CD14-positive monocyte (primary cell): Measurements from ENCODE around the gene ZFHX3. TPM values are rescaled to one million over a fixed set of nuclear protein-coding genes. Genes with fewer than 3 reads are reported as not detected.

Source experiments
- DNase-seq, 3 donors: peaks; one replicate each; pipeline ENCODE4 v3.0.0-alpha.2; 2011 to 2022
- H2AFZ ChIP-seq: 2 replicates; pipeline ENCODE4 v1.6.0; 2012; ENCODE audit warnings: mild to moderate bottlenecking, low read depth, low read length, inconsistent platforms; ENCODE audit not compliant: insufficient read depth, poor library complexity, severe bottlenecking
- H3K27ac ChIP-seq, 2 donors: 1 replicate in 1 of 2; 2 replicates in 1 of 2; pipeline ENCODE4 v1.5.1; 2012 to 2013; ENCODE audit warnings: low read length in 2 of 2, control low read depth in 1 of 2, inconsistent platforms in 1 of 2, low read depth in 1 of 2, mild to moderate bottlenecking in 1 of 2
- H3K27me3 ChIP-seq, 2 donors: one replicate each; pipeline versions ENCODE4 v1.6.0 to v1.6.1; 2011 to 2013; ENCODE audit warnings: low read length in 2 of 2; ENCODE audit not compliant: control insufficient read depth in 2 of 2, insufficient read depth in 2 of 2
- H3K36me3 ChIP-seq, 2 donors: replicated peaks in 1 of 2; 1 replicate in 1 of 2; 2 replicates in 1 of 2; pipeline versions ENCODE4 v1.5.1 to v1.6.1; 2012 to 2013; ENCODE audit warnings: low read length in 2 of 2, control low read depth in 1 of 2, inconsistent platforms in 1 of 2, mild to moderate bottlenecking in 1 of 2; ENCODE audit not compliant: insufficient read depth in 2 of 2, control insufficient read depth in 1 of 2
- H3K4me1 ChIP-seq, 2 donors: 1 replicate in 1 of 2; 2 replicates in 1 of 2; pipeline versions ENCODE4 v1.5.1 to v1.6.1; 2012 to 2013; ENCODE audit warnings: low read length in 2 of 2, control low read depth in 1 of 2, inconsistent platforms in 1 of 2, mild to moderate bottlenecking in 1 of 2, moderate library complexity in 1 of 2; ENCODE audit not compliant: insufficient read depth in 2 of 2, control insufficient read depth in 1 of 2
- H3K4me2 ChIP-seq: replicated peaks from 2 replicates; pipeline ENCODE3; 2012; ENCODE audit warnings: low read length, moderate library complexity, mild to moderate bottlenecking; ENCODE audit not compliant: poor library complexity, severe bottlenecking; ENCODE audit errors: extremely low read depth
- H3K4me3 ChIP-seq, 3 experiments: fragments of 200-600 bp in 1 of 3; sonication (generic) in 1 of 3; replicated peaks in 1 of 3; 1 replicate in 2 of 3; 2 replicates in 1 of 3; pipeline ENCODE4 v1.5.1; 2011 to 2013; ENCODE audit warnings: low read length in 3 of 3, mild to moderate bottlenecking in 3 of 3, control low read depth in 2 of 3, low read depth in 2 of 3, inconsistent platforms in 1 of 3, moderate library complexity in 1 of 3
- H3K79me2 ChIP-seq: 2 replicates; pipeline ENCODE4 v1.6.0; 2012; ENCODE audit warnings: mild to moderate bottlenecking, control low read depth, inconsistent platforms, low read length, moderate library complexity; ENCODE audit not compliant: insufficient read depth
- H3K9ac ChIP-seq: 2 replicates; pipeline ENCODE4 v1.6.0; 2017; ENCODE audit warnings: low read length, mild to moderate bottlenecking; ENCODE audit not compliant: insufficient read depth, poor library complexity, severe bottlenecking
- H3K9me3 ChIP-seq, 2 donors: replicated peaks in 1 of 2; 1 replicate in 1 of 2; 2 replicates in 1 of 2; pipeline versions ENCODE4 v1.5.1 to v1.6.1; 2012 to 2013; ENCODE audit warnings: low read length in 2 of 2, control low read depth in 1 of 2; ENCODE audit not compliant: control insufficient read depth in 1 of 2, insufficient read depth in 1 of 2
- H4K20me1 ChIP-seq: 2 replicates; pipeline ENCODE4 v1.6.0; 2012; ENCODE audit warnings: mild to moderate bottlenecking, low read length, control low read depth, moderate library complexity; ENCODE audit not compliant: insufficient read depth
- H3K27ac Mint-ChIP-seq, 7 donors: one replicate each; pipeline ENCODE4 v1.8.0; 2020; ENCODE audit warnings: mild to moderate bottlenecking in 7 of 7, mixed read lengths in 7 of 7, moderate library complexity in 6 of 7, inconsistent platforms in 2 of 7
- H3K27me3 Mint-ChIP-seq, 3 donors: one replicate each; pipeline ENCODE4 v1.8.0; 2021 to 2022; ENCODE audit warnings: low read depth in 3 of 3, mild to moderate bottlenecking in 3 of 3, mixed read lengths in 3 of 3, moderate library complexity in 3 of 3, inconsistent platforms in 1 of 3
- H3K36me3 Mint-ChIP-seq, 2 donors: one replicate each; pipeline ENCODE4 v1.8.0; 2020; ENCODE audit warnings: mixed read lengths in 2 of 2, inconsistent platforms in 1 of 2, mild to moderate bottlenecking in 1 of 2
- H3K4me1 Mint-ChIP-seq: one replicate; pipeline ENCODE4 v1.8.0; 2020; ENCODE audit warnings: mild to moderate bottlenecking, mixed read lengths
- H3K4me3 Mint-ChIP-seq, 2 donors: one replicate each; pipeline ENCODE4 v1.8.0; 2020; ENCODE audit warnings: mild to moderate bottlenecking in 2 of 2, mixed read lengths in 2 of 2, moderate library complexity in 1 of 2
- H3K9me3 Mint-ChIP-seq, 7 donors: one replicate each; pipeline ENCODE4 v1.8.0; 2020 to 2022; ENCODE audit warnings: mixed read lengths in 7 of 7, mild to moderate bottlenecking in 6 of 7, moderate library complexity in 6 of 7, inconsistent platforms in 2 of 7
- CTCF ChIP-seq: fragments of 200-600 bp; IDR thresholded peaks from one replicate; pipeline ENCODE4 v1.8.0; 2022; ENCODE audit warnings: antibody characterized with exemption, mild to moderate bottlenecking
- WGBS: methylation state at CpG from one replicate; pipeline ENCODE4 v1.1.5; 2013; ENCODE audit warnings: missing lambda C conversion rate; ENCODE audit not compliant: insufficient coverage; 5-methylcytosine and 5-hydroxymethylcytosine counted together
- intact Hi-C, 2 donors: fragments of 100-400 bp; cut with micrococcal nuclease; formaldehyde crosslinking; loops; one replicate each; pipeline versions ENCODE4 v1.15.0 to v1.15.1; 2023
- polyA plus RNA-seq, 3 donors: library from polyadenylated mRNA; depleted of rRNA in 1 of 3; unstranded in 2 of 3; stranded (reverse) in 1 of 3; fragments of 300-500 nt in 2 of 3; fragments of >200 nt in 1 of 3; fragmentation: Illumina TruSeq in 2 of 3; gene quantifications; 1 replicate in 2 of 3; 2 replicates in 1 of 3; pipeline ENCODE4 v1.2.3, GENCODE V29; 2012 to 2021

ZFHX3 gene
- polyA plus RNA-seq, 3 donors: 0.42 to 4.2 (median 0.43) TPM

GRCh38 chr16:72814226-72814625, 233.7 kb downstream of the ZFHX3 start:
- H3K27ac Mint-ChIP-seq: no peak overlapping the region
- no peak overlapping the region for H3K9ac ChIP-seq
- no peak overlapping the region for H2AFZ ChIP-seq
- no peaks in the 10 kb centered on the region for H3K27me3 ChIP-seq
- no peaks in the 10 kb centered on the region for H3K9me3 ChIP-seq
- H3K4me2 ChIP-seq: no peak overlapping the region
- no peak for DNase-seq
- peaks cover 7% of the 10 kb centered on the region for H3K4me1 Mint-ChIP-seq
- H3K79me2 ChIP-seq: no peaks in the 10 kb centered on the region
- no peak for TF ChIP-seq CTCF
- no peaks in the 10 kb centered on the region for H3K4me1 ChIP-seq
- no CpG with 5 or more reads among the region's 2 CpGs for WGBS
- no peaks in the 10 kb centered on the region for H3K27me3 Mint-ChIP-seq
- peaks cover 21 to 26% of the 10 kb centered on the region in 2 donors for H3K36me3 Mint-ChIP-seq
- intact Hi-C loops: no loop called here
- H3K27ac ChIP-seq: no peak overlapping the region
- H4K20me1 ChIP-seq: no peaks in the 10 kb centered on the region
- peaks cover 6 to 18% of the 10 kb centered on the region in 2 donors for H3K36me3 ChIP-seq
- no peak overlapping the region for H3K4me3 Mint-ChIP-seq
- H3K4me3 ChIP-seq: no peak overlapping the region
- H3K9me3 Mint-ChIP-seq: no peaks in the 10 kb centered on the region

DNA sequence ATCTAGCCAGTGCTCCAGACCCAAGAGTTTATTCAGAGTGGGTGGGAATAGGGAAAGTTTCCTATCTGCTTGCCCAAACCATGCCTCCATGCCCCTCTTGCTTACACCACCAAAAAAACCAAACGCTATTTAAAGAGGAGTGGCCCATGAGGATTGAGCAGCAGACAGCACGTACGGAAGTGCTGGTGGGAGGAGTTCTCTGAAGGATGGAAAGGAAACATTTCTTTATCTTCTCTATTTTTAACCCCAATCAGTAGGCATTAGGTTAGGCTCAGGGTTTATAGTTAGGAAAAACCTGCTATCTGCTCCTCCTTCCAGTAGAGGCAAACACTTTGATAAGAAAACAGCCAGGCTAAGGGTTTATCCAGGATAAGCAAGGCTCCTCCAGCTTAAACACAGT, 235.3 kb downstream of the ZFHX3 start:
- Mint-ChIP-seq H3K4me1 (peaks cover 7% of the 10 kb centered on the region), H3K27ac (no peak overlapping the region), H3K4me3 (no peak overlapping the region), H3K36me3 (peaks cover 22 to 25% of the 10 kb centered on the region in 2 donors), H3K9me3 (no peaks in the 10 kb centered on the region), H3K27me3 (no peaks in the 10 kb centered on the region)
- intact Hi-C loops: no loop called here
- Histone ChIP-seq H3K4me3 (no peak overlapping the region), H3K36me3 (peaks cover 6 to 31% of the 10 kb centered on the region in 2 donors), H3K9me3 (no peaks in the 10 kb centered on the region), H3K27me3 (no peaks in the 10 kb centered on the region), H3K79me2 (no peaks in the 10 kb centered on the region), H3K9ac (no peak overlapping the region), H4K20me1 (no peaks in the 10 kb centered on the region), H3K4me2 (no peak overlapping the region), H2AFZ (no peak overlapping the region), H3K4me1 (no peaks in the 10 kb centered on the region), H3K27ac (no peak overlapping the region)
- no CpG with 5 or more reads among the region's 3 CpGs for WGBS
- no peak for DNase-seq
- TF ChIP-seq CTCF: no peak
